ENCODE results near the gene SLC45A1.
"Not testable (repeated sequence)": the region's sequence is repeated elsewhere in the genome, so short reads cannot be mapped to it uniquely, and the experiment has no call there.

The SLC45A1 gene

DNA sequence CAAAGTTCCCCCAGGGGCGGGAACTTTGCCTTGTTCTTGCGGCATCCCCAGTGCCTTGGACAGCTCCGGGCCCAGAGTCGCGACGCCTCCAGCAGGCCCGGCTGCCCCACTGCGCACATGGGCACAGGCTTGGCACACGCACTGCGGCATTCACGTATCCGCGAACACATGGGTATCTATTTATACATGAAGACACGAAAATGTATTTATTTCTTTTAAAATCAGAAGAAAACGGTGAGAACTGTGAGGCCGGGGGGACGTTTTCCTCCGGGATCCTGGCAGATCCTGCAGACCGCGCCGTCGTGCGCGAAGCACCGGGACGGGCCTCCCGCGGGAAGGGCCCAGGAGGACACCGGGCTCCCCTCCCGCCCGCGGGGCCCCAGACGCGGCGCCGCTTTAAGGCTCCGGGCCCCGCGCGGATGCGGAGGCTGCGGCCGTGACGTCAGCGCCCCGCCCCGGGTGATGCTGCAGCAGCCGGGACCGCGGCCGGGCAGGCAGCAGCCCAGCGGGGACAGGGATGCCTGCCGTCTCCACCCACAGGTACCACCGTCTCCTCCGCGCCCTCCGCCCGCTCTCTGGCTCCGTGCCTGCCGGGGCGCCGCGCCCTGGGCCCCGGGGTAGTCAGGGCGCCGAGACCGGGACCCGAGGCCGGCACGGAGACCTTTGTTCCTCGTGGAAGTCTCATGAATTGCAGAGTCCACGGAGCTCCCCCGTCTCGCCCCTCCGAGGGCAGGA lies at the start of gene SLC45A1:
Gene SLC45A1, plus strand, starts transcription at position 468 of the 735 bp plus-strand sequence. CDS start 6,216 bp downstream, outside the sequence.
- DNase-seq (ENCODE audit: low read depth): peak; percentile 68

DNA sequence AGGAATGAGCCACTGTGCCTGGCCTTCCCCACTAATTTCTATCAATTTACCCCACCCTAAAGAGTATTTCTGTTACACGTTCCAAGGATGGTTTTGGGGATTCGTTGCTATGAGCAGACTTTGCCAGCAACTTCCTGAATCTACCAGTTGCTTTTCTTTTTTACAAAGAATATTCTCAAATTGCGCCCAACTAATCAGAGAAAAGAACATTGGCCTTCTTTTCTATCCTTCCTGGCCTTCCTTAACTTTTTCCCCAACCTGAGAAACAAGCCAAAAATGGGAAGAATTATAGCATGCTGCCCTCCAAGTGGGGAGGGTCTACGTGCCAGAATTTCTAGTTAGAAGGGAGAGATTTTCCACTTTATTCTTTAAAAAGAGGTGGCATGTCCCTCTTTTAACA lies 44.9 kb upstream of the SLC45A1 start:
- no peak for DNase-seq (ENCODE audit: low read depth)

- no peak for DNase-seq (ENCODE audit: low read depth)
These were observed 43.6 kb upstream of the SLC45A1 start for GRCh38 chr1:8274352-8274751.

GRCh38 chr1:8276173-8276914 lies 41.6 kb upstream of the SLC45A1 start:
- DNase-seq (ENCODE audit: low read depth): peak; percentile 6

DNA sequence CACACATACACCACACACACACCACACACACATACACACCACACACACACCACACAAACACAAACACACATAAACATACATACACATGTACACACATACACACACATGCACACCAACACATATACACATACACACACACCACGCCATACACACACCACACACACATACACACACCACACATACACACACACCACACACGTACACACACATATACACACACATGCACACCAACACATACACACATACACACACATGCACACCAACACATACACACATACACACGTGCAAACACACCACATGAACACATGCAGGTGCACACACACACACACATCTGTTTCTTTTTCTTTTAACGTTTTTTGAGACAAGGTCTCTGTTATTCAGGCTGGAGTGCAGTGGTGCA lies 41.0 kb upstream of the SLC45A1 start:
- DNase-seq (ENCODE audit: low read depth): no peak

DNA sequence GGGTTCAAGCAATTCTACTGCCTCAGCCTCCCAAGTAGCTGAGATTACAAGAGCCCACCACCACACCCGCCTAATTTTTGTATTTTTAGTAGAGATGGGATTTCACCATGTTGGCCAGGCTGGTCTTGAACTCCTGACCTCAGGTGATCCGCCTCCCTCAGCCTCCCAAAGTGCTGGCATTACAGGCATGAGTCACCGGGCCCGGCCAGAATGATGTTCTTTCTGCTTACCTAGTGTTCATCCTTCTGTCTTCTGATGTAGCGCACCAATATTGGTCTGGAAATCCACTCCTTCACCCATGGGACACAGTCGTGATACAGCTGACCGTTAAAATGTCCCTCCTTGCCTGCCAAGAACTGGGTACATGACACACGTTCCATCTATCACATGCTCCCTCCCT lies 39.2 kb upstream of the SLC45A1 start:
- not testable (repeated sequence) for DNase-seq (ENCODE audit: low read depth)

DNA sequence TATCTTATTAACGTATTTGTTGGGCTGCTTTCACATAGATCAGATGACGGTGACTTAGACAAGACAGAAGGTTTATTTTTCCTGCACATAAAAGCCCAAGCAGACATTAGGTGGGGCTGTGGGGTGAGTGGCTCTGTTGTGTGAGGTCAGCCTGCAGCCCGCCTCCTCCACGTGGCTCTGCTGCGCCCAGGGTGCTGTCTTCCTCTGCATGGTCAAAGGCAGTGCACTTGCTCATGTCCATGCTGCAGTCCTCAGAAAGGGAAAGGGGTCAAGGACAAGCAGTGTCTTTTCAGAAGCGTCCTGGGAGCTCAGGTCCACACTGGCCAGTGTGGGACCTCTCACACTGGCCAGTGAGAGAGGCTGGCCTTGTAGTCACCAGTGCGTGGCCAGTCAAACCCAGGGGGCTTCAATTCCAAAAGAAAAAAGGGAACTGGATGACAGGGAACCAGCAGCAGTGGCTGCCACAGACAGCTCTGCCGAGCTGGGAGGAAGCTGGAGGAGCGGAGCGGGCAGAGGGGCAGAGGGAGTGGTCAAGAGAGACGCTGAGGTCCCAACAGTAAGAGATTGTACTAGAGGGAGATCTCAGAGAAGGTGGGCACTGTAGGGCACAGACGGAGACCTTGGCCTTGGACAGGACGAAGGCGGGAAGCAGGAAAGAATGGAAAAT lies 35.9 kb upstream of the SLC45A1 start:
- peak; percentile 22 for DNase-seq (ENCODE audit: low read depth)

- no peak for DNase-seq (ENCODE audit: low read depth)
These were observed 34.6 kb upstream of the SLC45A1 start for GRCh38 chr1:8283058-8283884.

DNA sequence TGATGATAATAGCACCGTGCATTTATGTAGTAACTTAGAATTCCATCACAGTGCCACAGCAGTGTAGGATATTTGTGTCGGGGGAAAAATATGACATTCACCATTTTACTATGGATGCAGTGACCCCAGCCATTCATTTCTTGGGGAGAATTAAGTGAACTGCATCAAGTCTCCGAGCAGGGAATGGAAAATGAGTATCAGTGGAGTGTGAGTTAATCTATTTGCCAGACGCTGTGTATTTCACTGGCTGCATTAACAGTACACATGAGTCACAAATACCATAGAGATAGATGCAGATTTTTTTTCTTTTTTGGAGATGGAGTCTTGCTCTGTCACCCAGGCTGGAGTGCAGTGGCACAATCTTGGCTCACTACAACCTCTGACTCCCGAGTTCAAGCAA lies 33.8 kb upstream of the SLC45A1 start:
- DNase-seq (ENCODE audit: low read depth): peak; percentile 43

GRCh38 chr1:8285103-8285502 lies 32.8 kb upstream of the SLC45A1 start:
- no peak for DNase-seq (ENCODE audit: low read depth)

DNA sequence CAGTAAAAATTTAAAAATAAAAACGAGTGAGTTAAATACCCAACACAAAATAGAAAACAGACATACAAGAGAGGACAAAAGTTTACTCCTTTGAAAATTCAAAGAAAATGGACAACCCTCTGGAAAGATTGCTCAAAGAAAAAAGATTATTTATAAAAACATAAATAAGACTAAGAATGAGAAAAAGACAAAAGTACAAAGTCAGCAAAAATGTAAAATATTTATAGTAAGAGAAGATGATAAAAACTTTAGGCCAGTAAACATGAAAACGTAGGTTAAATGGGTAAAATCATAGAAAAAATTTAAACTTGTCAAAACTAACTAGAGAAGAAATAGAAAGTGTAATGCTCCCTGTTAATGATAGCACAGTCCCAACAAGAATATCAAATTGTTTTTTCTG lies 31.9 kb upstream of the SLC45A1 start:
- no peak for DNase-seq (ENCODE audit: low read depth)

DNA sequence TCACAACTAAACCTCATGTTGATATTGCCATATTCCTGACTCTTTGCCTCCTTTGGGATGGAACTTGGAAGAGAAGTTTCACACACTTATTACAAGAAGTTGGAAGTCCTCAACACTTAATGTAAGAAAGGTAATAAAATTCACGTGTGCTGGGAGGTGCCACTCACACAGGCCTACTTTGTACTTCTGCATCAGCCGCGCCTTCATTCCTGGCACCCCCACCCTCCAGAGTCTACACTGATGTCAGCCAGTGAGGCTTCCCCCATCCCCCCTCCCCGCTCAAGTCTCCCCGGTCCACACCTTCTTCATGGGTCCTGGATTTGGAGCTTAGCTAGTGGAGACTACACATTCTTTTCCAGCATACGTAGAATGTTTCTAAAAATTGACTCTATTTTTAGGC lies 24.8 kb upstream of the SLC45A1 start:
- no peak for DNase-seq (ENCODE audit: low read depth)

GRCh38 chr1:8293641-8294169 lies 24.2 kb upstream of the SLC45A1 start:
- DNase-seq (ENCODE audit: low read depth): no peak

DNA sequence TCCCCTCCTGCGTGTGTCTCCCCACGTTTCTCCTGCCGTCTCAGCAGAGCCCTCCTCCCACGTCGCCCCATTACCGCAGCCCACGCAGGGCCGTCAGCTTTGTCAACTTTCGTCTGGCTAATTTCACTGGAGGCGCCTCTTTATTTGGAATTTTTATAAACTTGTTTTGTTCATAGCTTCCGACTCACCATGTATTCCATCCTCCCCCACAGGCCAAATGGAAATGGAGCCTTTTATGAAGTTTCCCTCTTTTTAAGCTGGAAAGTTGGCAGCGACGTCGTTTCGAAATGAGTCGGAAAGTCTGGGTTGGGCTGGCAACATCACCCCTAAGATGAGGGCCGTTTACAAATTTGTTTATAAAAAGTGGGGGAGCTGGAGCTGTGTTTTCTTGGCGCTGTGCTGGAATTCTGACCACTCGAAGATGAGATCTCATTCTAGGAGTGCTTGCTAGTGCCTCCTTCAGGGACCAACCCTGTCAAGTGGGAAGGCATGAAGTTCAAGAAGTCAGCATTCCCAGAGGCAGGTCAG lies 23.7 kb upstream of the SLC45A1 start:
- DNase-seq (ENCODE audit: low read depth): no peak

GRCh38 chr1:8297245-8297644 lies 20.7 kb upstream of the SLC45A1 start:
- no peak for DNase-seq (ENCODE audit: low read depth)

GRCh38 chr1:8299963-8300362 lies 18.0 kb upstream of the SLC45A1 start:
- no peak for DNase-seq (ENCODE audit: low read depth)

GRCh38 chr1:8302081-8302956 lies 15.6 kb upstream of the SLC45A1 start:
- DNase-seq (ENCODE audit: low read depth): no peak

DNA sequence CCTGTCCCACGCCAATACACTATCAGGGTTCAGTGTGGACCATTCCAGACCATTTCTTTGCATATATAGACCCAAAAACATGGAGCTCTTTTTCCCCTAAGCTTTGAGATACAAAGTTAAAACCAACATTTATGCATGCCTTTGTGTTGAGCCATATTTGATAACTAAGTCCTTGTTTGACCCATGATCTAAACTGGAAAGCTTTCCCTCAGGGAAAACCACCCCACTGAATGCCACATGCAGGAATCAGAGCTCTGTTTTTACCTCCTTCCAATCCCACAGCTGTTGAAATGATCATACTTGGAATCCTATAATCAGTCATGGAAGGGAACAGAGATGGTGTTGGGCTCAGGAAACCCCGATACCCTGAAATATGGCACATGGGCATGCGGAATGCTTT lies 14.8 kb upstream of the SLC45A1 start:
- DNase-seq (ENCODE audit: low read depth): peak; percentile 77

GRCh38 chr1:8303876-8304275 lies 14.0 kb upstream of the SLC45A1 start:
- DNase-seq (ENCODE audit: low read depth): no peak

- DNase-seq (ENCODE audit: low read depth): no peak
These were observed 10.3 kb upstream of the SLC45A1 start for GRCh38 chr1:8307628-8308027.

Measured in EH (cell line).